CD4-positive, CD25-positive, alpha-beta regulatory T cell (primary cell): ENCODE results near the gene STIL. TPM values are rescaled to one million over a fixed set of nuclear protein-coding genes. Genes with fewer than 3 reads are reported as not detected.
A peak's percentile ranks its signal among the peaks of the same experiment; 100 is the strongest.
"Not testable (repeated sequence)": the region's sequence is repeated elsewhere in the genome, so short reads cannot be mapped to it uniquely, and the experiment has no call there.

Source experiments
- ATAC-seq, 2 donors: fragments of 150-1000 bp; cut with Tn5 transposase; one replicate each; pipeline ENCODE4 v1.10.0; 2021; ENCODE audit warnings: low read depth in 2 of 2, moderate number of reproducible peaks in 2 of 2, moderate library complexity in 1 of 2
- DNase-seq, 3 donors: peaks; one replicate each; pipeline versions ENCODE4 v3.0.0 to v3.0.0-alpha.2; 2012 to 2022; ENCODE audit warnings: mixed read lengths in 1 of 3
- H3K27ac ChIP-seq: one replicate; pipeline ENCODE4 v1.7.0; 2013; ENCODE audit warnings: mild to moderate bottlenecking, low read length; ENCODE audit not compliant: insufficient read depth, poor library complexity, severe bottlenecking
- H3K27me3 ChIP-seq: one replicate; pipeline ENCODE4 v1.7.0; 2013; ENCODE audit warnings: low read length; ENCODE audit not compliant: control insufficient read depth, insufficient read depth
- H3K36me3 ChIP-seq: one replicate; pipeline ENCODE4 v1.7.0; 2013; ENCODE audit warnings: mild to moderate bottlenecking, low read length, moderate library complexity; ENCODE audit not compliant: control insufficient read depth, insufficient read depth
- H3K4me1 ChIP-seq: 2 replicates; pipeline ENCODE4 v1.7.0; 2013; ENCODE audit warnings: mild to moderate bottlenecking, low read length; ENCODE audit not compliant: insufficient read depth, control insufficient read depth, poor library complexity, severe bottlenecking
- H3K4me3 ChIP-seq: one replicate; pipeline ENCODE4 v1.7.0; 2013; ENCODE audit warnings: low read depth, mild to moderate bottlenecking, low read length, moderate library complexity
- H3K9me3 ChIP-seq, 2 experiments: 1 replicate in 1 of 2; 2 replicates in 1 of 2; pipeline ENCODE4 v1.7.0; 2013; ENCODE audit warnings: low read length in 2 of 2, mild to moderate bottlenecking in 1 of 2, moderate library complexity in 1 of 2; ENCODE audit not compliant: control insufficient read depth in 2 of 2
- H3K27ac Mint-ChIP-seq, 3 donors: one replicate each; pipeline ENCODE4 v1.8.0; 2020 to 2022; ENCODE audit warnings: mild to moderate bottlenecking in 3 of 3, mixed read lengths in 3 of 3, moderate library complexity in 2 of 3
- H3K27me3 Mint-ChIP-seq: one replicate; pipeline ENCODE4 v1.8.0; 2022; ENCODE audit warnings: mild to moderate bottlenecking, mixed read lengths
- H3K36me3 Mint-ChIP-seq: one replicate; pipeline ENCODE4 v1.8.0; 2020; ENCODE audit warnings: mixed read lengths
- H3K4me1 Mint-ChIP-seq, 4 donors: one replicate each; pipeline ENCODE4 v1.8.0; 2020 to 2022; ENCODE audit warnings: mixed read lengths in 4 of 4, mild to moderate bottlenecking in 1 of 4
- H3K4me3 Mint-ChIP-seq, 4 donors: one replicate each; pipeline ENCODE4 v1.8.0; 2020 to 2022; ENCODE audit warnings: mild to moderate bottlenecking in 4 of 4, mixed read lengths in 4 of 4, moderate library complexity in 3 of 4
- H3K9me3 Mint-ChIP-seq, 7 donors: one replicate each; pipeline ENCODE4 v1.8.0; 2020 to 2022; ENCODE audit warnings: mixed read lengths in 7 of 7, mild to moderate bottlenecking in 3 of 7, moderate library complexity in 2 of 7
- polyA plus RNA-seq, 4 donors: library from polyadenylated mRNA; unstranded; fragments of 300-500 nt; fragmentation: Illumina TruSeq; gene quantifications; one replicate each; pipeline ENCODE4 v1.2.3, GENCODE V29; 2021
- total RNA-seq: library from RNA; stranded (reverse); gene quantifications from one replicate; pipeline ENCODE4 v1.2.3, GENCODE V29; 2022

STIL gene
- total and polyA plus RNA-seq, 5 donors from 2014 or later = 0.64 to 5.1 (median 0.92) TPM

DNA sequence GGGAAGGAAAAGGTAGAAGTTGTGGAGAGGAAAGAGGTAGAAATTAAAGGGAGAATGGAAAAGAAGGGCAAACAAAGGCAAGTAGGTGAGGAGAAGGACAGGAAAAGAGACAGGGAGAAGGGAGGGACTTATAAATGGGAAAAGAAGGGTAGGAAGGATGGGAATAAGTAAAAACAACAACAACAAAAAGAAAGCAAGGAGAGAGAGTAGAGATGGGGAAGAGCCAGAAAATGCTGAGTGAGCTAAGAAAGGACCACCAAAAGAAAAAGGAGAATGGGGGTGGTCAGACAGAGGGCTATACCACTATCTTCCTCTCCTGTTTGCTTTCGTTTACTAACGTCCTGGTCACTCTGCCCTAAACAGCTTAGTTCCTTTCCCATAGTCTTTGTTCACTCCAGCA, 17.9 kb upstream of the STIL start:
- no peaks in the 10 kb centered on the region for H3K36me3 ChIP-seq
- no peak overlapping the region for H3K27ac ChIP-seq
- peaks cover 32% of the 10 kb centered on the region for H3K4me1 ChIP-seq
- Mint-ChIP-seq H3K36me3 (no peaks in the 10 kb centered on the region), H3K4me1 (peaks cover 0 to 19% (median 14%) of the 10 kb centered on the region in 4 donors), H3K4me3 (peak overlapping the region in 2 of 4 donors; percentile 33 to 39), H3K27ac (no peak overlapping the region), H3K9me3 (peaks cover 0 to 1% (median 0%) of the 10 kb centered on the region in 7 donors), H3K27me3 (no peaks in the 10 kb centered on the region)
- no peaks in the 10 kb centered on the region for H3K9me3 ChIP-seq
- no peaks in the 10 kb centered on the region for H3K27me3 ChIP-seq
- ATAC-seq = no peak
- DNase-seq = no peak
- no peak overlapping the region for H3K4me3 ChIP-seq

DNA sequence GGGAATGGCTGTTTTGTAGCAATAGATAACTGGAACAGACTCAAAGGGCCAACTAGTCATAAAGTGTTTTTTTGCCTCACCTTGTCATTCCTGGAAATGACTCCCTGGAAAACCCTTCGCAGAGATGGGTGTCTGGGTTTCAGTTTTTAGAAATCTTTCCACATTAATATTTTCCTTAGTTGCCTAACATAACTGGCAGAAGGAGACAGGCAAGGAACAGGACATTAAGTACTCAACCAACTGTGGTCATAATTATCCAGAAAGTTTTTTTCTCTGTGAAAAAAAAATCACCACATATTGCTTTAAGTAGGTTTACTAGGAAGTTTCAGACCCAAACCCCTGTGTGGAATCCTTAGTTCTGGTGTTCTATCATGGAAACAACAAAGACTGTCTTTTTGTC, 16.3 kb upstream of the STIL start:
- H3K9me3 Mint-ChIP-seq = peaks cover 0 to 1% (median 0%) of the 10 kb centered on the region in 7 donors
- no peaks in the 10 kb centered on the region for H3K27me3 Mint-ChIP-seq
- H3K4me1 ChIP-seq = peaks cover 21% of the 10 kb centered on the region
- no peaks in the 10 kb centered on the region for H3K36me3 Mint-ChIP-seq
- no peaks in the 10 kb centered on the region for H3K27me3 ChIP-seq
- no peaks in the 10 kb centered on the region for H3K9me3 ChIP-seq
- H3K4me3 Mint-ChIP-seq = peak overlapping the region in 1 of 4 donors; percentile 73
- no peaks in the 10 kb centered on the region for H3K36me3 ChIP-seq
- H3K27ac ChIP-seq = no peak overlapping the region
- H3K4me1 Mint-ChIP-seq = peaks cover 0 to 10% (median 6%) of the 10 kb centered on the region in 4 donors
- H3K27ac Mint-ChIP-seq = no peak overlapping the region
- no peak overlapping the region for H3K4me3 ChIP-seq
- ATAC-seq (no peak), DNase-seq (no peak)

- H3K9me3 ChIP-seq = no peaks in the 10 kb centered on the region
- no peaks in the 10 kb centered on the region for H3K27me3 ChIP-seq
- H3K27me3 Mint-ChIP-seq = no peaks in the 10 kb centered on the region
- H3K4me1 Mint-ChIP-seq = peaks cover 0 to 2% (median 0%) of the 10 kb centered on the region in 4 donors
- DNase-seq (no peak), ATAC-seq (no peak)
- H3K27ac Mint-ChIP-seq = peak overlapping the region in 1 of 3 donors; percentile 39
- no peaks in the 10 kb centered on the region for H3K36me3 ChIP-seq
- peaks cover 10% of the 10 kb centered on the region for H3K4me1 ChIP-seq
- no peaks in the 10 kb centered on the region for H3K36me3 Mint-ChIP-seq
- no peak overlapping the region for H3K27ac ChIP-seq
- no peak overlapping the region for H3K4me3 Mint-ChIP-seq
- H3K4me3 ChIP-seq = no peak overlapping the region
- peaks cover 0 to 1% (median 0%) of the 10 kb centered on the region in 7 donors for H3K9me3 Mint-ChIP-seq
Observed at GRCh38 chr1:47328992-47329391, 15.0 kb upstream of the STIL start.

DNA sequence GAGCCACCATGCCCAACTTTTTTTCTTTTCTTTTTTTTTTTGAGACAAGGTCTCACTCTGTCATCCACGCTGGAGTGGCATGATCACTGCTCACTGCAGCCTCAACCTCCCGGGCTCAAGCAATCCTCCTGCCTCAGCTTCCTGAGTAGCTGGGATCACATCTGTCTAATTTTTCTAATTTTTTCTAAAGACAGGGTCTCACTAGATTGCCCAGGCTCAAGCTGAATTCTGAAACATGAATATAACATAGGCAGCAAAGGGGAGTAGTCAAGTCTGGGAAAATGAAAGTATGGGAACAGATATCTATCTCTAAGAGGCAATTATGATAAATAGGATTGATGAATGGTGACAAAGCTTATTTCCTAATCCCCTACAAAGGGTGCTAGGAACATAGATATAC, 12.3 kb upstream of the STIL start:
- Mint-ChIP-seq H3K4me1 (no peaks in the 10 kb centered on the region), H3K27me3 (no peaks in the 10 kb centered on the region), H3K36me3 (no peaks in the 10 kb centered on the region), H3K9me3 (no peaks in the 10 kb centered on the region), H3K4me3 (no peak overlapping the region), H3K27ac (peak overlapping the region in 1 of 3 donors; percentile 57)
- Histone ChIP-seq H3K27me3 (no peaks in the 10 kb centered on the region), H3K27ac (no peak overlapping the region), H3K36me3 (no peaks in the 10 kb centered on the region), H3K4me1 (no peaks in the 10 kb centered on the region), H3K4me3 (no peak overlapping the region), H3K9me3 (no peaks in the 10 kb centered on the region)
- DNase-seq = no peak
- no peak for ATAC-seq

GRCh38 chr1:47325528-47325927, 11.6 kb upstream of the STIL start:
- DNase-seq (no peak), ATAC-seq (no peak)
- Histone ChIP-seq H3K4me1 (no peaks in the 10 kb centered on the region), H3K27me3 (no peaks in the 10 kb centered on the region), H3K27ac (no peak overlapping the region), H3K9me3 (no peaks in the 10 kb centered on the region), H3K36me3 (no peaks in the 10 kb centered on the region), H3K4me3 (no peak overlapping the region)
- Mint-ChIP-seq H3K4me1 (no peaks in the 10 kb centered on the region), H3K36me3 (no peaks in the 10 kb centered on the region), H3K27ac (no peak overlapping the region), H3K27me3 (no peaks in the 10 kb centered on the region), H3K4me3 (no peak overlapping the region), H3K9me3 (no peaks in the 10 kb centered on the region)

- Histone ChIP-seq H3K27me3 (no peaks in the 10 kb centered on the region), H3K4me1 (no peaks in the 10 kb centered on the region), H3K27ac (no peak overlapping the region), H3K9me3 (no peaks in the 10 kb centered on the region), H3K36me3 (no peaks in the 10 kb centered on the region), H3K4me3 (no peak overlapping the region)
- no peak for DNase-seq
- no peaks in the 10 kb centered on the region for H3K9me3 Mint-ChIP-seq
- no peak overlapping the region for H3K27ac Mint-ChIP-seq
- H3K4me1 Mint-ChIP-seq = no peaks in the 10 kb centered on the region
- no peak for ATAC-seq
- H3K27me3 Mint-ChIP-seq = no peaks in the 10 kb centered on the region
- no peak overlapping the region for H3K4me3 Mint-ChIP-seq
- H3K36me3 Mint-ChIP-seq = no peaks in the 10 kb centered on the region
Observed at GRCh38 chr1:47324682-47325081, 10.7 kb upstream of the STIL start.

DNA sequence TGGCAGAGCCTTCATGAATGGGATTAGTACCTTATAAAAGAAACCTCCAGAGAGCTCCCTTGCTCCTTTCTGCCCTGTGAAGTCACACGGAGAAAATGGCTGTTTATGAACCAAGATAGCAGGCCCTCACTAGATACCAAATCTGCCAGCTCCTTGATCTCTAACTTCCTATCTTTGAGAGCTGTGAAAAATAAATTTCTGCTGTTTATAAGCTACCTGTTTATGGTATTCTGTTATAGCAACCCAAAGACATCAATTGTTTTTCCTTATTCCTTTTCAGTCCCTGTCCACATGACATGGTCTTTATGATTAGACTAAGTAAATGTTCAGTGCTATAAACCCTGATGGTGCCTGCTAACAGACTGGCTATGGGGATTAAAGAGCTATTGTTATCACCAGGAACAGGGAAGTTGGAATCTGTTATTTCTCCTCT, 9.7 kb upstream of the STIL start:
- Mint-ChIP-seq H3K36me3 (no peaks in the 10 kb centered on the region), H3K4me1 (no peaks in the 10 kb centered on the region), H3K4me3 (no peak overlapping the region), H3K9me3 (no peaks in the 10 kb centered on the region), H3K27ac (no peak overlapping the region), H3K27me3 (no peaks in the 10 kb centered on the region)
- H3K4me3 ChIP-seq = no peak overlapping the region
- no peaks in the 10 kb centered on the region for H3K4me1 ChIP-seq
- H3K9me3 ChIP-seq = no peaks in the 10 kb centered on the region
- no peaks in the 10 kb centered on the region for H3K36me3 ChIP-seq
- H3K27me3 ChIP-seq = no peaks in the 10 kb centered on the region
- DNase-seq (no peak), ATAC-seq (no peak)
- H3K27ac ChIP-seq = no peak overlapping the region

DNA sequence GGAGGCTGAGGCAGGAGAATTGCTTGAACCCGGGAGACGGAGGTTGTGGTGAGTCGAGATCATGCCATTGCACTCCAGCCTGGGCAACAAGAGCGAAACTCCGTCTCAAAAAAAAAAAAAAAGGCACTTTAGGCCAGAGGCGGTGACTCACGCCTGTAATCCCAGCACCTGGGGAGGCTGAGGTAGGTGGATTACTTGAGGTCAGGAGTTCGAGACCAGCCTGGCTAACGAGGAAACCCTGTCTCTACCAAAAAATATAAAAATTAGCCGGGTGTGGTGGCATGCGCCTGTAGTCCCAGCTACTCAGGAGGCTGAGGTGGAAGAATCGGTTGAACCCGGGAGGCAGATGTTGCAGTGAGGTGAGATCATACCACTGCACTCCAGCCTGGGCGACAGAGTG, 6.0 kb upstream of the STIL start:
- not testable (repeated sequence) for H3K36me3 ChIP-seq, H3K27ac ChIP-seq, H3K36me3 Mint-ChIP-seq, H3K9me3 Mint-ChIP-seq, H3K27me3 Mint-ChIP-seq, H3K4me3 ChIP-seq, DNase-seq, H3K4me1 ChIP-seq, H3K4me3 Mint-ChIP-seq, H3K9me3 ChIP-seq, H3K27me3 ChIP-seq, H3K4me1 Mint-ChIP-seq, H3K27ac Mint-ChIP-seq, ATAC-seq
